Right atrium auricular region (tissue), 2 donors: Measurements from ENCODE around the gene SLC12A8. TPM values are rescaled to one million over a fixed set of nuclear protein-coding genes. Genes with fewer than 3 reads are reported as not detected.

ENCODE experiments used
- DNase-seq: peaks from one replicate; pipeline ENCODE4 v3.0.0-alpha.2; 2019; ENCODE audit warnings: low spot score
- H3K27ac ChIP-seq, 2 donors: fragments of 200-600 bp; sonication (generic); 1 replicate in 1 of 2; 2 replicates in 1 of 2; pipeline ENCODE4 v1.5.1; 2016 to 2019
- H3K27me3 ChIP-seq, 2 donors: fragments of 200-600 bp; sonication (generic); one replicate each; pipeline versions ENCODE4 v1.5.1 to v1.6.0; 2017 to 2019
- H3K36me3 ChIP-seq: fragments of 200-600 bp; sonication (generic); one replicate; pipeline ENCODE4 v1.5.1; 2016
- H3K4me1 ChIP-seq, 2 donors: fragments of 200-600 bp; sonication (generic); one replicate each; pipeline versions ENCODE4 v1.5.1 to v1.6.0; 2017 to 2019
- H3K4me3 ChIP-seq, 2 donors: fragments of 200-600 bp; sonication (generic); 1 replicate in 1 of 2; 2 replicates in 1 of 2; pipeline ENCODE4 v1.5.1; 2017 to 2019; ENCODE audit warnings: mild to moderate bottlenecking in 1 of 2, moderate library complexity in 1 of 2
- H3K9me3 ChIP-seq, 2 donors: fragments of 200-600 bp; sonication (generic); one replicate each; pipeline ENCODE4 v1.5.1; 2019
- CTCF ChIP-seq, 2 donors: fragments of 200-600 bp; sonication (generic); IDR thresholded peaks; one replicate each; pipeline ENCODE4 v1.5.1; 2019; ENCODE audit warnings: antibody characterized with exemption in 2 of 2
- total RNA-seq, 2 donors: library from RNA; depleted of rRNA; stranded (reverse); fragments of >200 nt; gene quantifications; one replicate each; pipeline ENCODE4 v1.1.0, GENCODE V29; 2016

The SLC12A8 gene
- total RNA-seq, 2 donors from 2014 or later: 1.1 to 1.9 TPM

- TF ChIP-seq CTCF (IDR thresholded peaks at IDR 0.05): no peak
- DNase-seq: no peak
- Histone ChIP-seq H3K27me3 (no peaks in the 10 kb centered on the region), H3K27ac (peak overlapping the region in 1 of 2 donors; percentile 19), H3K9me3 (no peaks in the 10 kb centered on the region), H3K36me3 (no peaks in the 10 kb centered on the region), H3K4me1 (peaks cover 0 to 18% of the 10 kb centered on the region in 2 donors), H3K4me3 (no peak overlapping the region)
These were observed 83.0 kb downstream of the SLC12A8 start for GRCh38 chr3:125129512-125129997.

- H3K36me3 ChIP-seq: no peaks in the 10 kb centered on the region
- H3K9me3 ChIP-seq: no peaks in the 10 kb centered on the region
- no peak for TF ChIP-seq CTCF (IDR thresholded peaks at IDR 0.05)
- H3K4me3 ChIP-seq: no peak overlapping the region
- H3K27ac ChIP-seq: peak overlapping the region in 1 of 2 donors; percentile 19
- no peaks in the 10 kb centered on the region for H3K27me3 ChIP-seq
- no peak for DNase-seq
- H3K4me1 ChIP-seq: peaks cover 0 to 18% of the 10 kb centered on the region in 2 donors
These were observed 83.6 kb downstream of the SLC12A8 start for GRCh38 chr3:125128861-125129501.

- Histone ChIP-seq H3K27me3 (no peaks in the 10 kb centered on the region), H3K9me3 (no peaks in the 10 kb centered on the region), H3K4me3 (no peak overlapping the region), H3K27ac (no peak overlapping the region), H3K4me1 (peaks cover 0 to 22% of the 10 kb centered on the region in 2 donors), H3K36me3 (no peaks in the 10 kb centered on the region)
- no peak for TF ChIP-seq CTCF (IDR thresholded peaks at IDR 0.05)
- no peak for DNase-seq
These were observed 86.2 kb downstream of the SLC12A8 start for GRCh38 chr3:125126323-125126722.

GRCh38 chr3:125125821-125126245 lies 86.7 kb downstream of the SLC12A8 start:
- Histone ChIP-seq H3K9me3 (no peaks in the 10 kb centered on the region), H3K4me1 (peaks cover 0 to 26% of the 10 kb centered on the region in 2 donors), H3K27me3 (no peaks in the 10 kb centered on the region), H3K36me3 (no peaks in the 10 kb centered on the region), H3K27ac (no peak overlapping the region), H3K4me3 (no peak overlapping the region)
- no peak for DNase-seq
- no peak for TF ChIP-seq CTCF (IDR thresholded peaks at IDR 0.05)

GRCh38 chr3:125123451-125124305 lies 88.9 kb downstream of the SLC12A8 start:
- no peak overlapping the region for H3K4me3 ChIP-seq
- no peaks in the 10 kb centered on the region for H3K9me3 ChIP-seq
- DNase-seq: no peak
- no peak for TF ChIP-seq CTCF (IDR thresholded peaks at IDR 0.05)
- no peaks in the 10 kb centered on the region for H3K36me3 ChIP-seq
- no peak overlapping the region for H3K27ac ChIP-seq
- no peaks in the 10 kb centered on the region for H3K27me3 ChIP-seq
- peaks cover 0 to 21% of the 10 kb centered on the region in 2 donors for H3K4me1 ChIP-seq
